GM21367 (cell line): ENCODE data around the gene CASKIN1.
"Not testable (repeated sequence)": the region's sequence is repeated elsewhere in the genome, so short reads cannot be mapped to it uniquely, and the experiment has no call there.

Experiments used
- ATAC-seq: cut with Tn5 transposase; IDR thresholded peaks from one replicate; pipeline ENCODE4 v1.9.1; 2021; ENCODE audit not compliant: unreplicated experiment

The CASKIN1 gene

DNA sequence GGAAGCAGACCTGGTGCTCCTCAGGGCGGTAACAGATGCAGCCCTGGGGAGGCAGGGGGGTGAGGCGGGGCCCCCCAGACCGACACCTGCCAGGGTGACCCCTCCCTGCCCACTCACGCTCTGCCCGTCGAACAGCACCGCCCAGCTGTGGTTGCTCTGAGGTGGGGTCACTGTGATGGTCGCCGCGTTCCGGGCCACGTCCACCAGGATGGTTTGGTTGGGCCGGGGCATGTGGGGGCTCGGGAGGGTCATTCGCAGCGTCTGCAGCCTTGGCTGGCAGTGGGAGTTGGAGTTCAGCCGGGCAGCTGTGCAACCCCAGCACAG, 13.6 kb upstream of the CASKIN1 start:
- ATAC-seq, result no peak

DNA sequence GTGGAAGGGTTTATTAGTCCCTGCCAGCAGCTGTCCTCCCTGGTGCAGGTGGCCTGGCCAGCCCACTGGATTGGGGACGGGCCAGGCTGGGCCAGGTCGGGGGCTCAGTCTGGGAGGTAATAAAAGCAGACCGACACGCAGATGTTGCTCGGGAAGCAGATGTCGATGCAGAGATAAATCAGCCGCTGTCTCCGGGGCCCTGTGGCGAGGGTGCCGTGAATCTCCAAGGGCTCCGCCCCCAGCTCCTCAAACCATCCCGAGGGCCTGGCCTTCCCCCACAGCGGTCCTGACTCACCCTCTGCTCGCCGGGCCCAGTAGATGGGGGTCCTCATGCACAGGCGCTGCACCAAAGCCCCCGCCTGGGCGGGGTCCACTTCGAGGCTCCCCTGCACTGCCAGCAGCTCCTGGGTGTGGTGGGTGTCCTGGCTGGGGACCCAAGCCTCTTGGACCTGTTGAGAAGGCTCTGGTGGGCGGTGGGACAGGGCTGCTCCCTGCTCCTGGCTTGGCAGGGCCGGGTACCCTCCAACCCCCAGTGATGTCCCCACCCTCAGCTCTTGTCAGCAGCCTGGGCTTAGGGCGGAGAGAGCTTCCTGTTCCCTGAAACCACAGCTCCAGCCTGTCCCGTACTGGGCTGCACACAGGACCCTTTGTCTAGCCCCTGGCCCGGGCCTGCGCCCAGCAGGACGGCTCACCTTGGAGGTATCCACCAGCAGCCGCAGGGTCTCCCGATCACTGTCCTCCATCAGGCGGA, 13.0 kb upstream of the CASKIN1 start:
- no peak for ATAC-seq

DNA sequence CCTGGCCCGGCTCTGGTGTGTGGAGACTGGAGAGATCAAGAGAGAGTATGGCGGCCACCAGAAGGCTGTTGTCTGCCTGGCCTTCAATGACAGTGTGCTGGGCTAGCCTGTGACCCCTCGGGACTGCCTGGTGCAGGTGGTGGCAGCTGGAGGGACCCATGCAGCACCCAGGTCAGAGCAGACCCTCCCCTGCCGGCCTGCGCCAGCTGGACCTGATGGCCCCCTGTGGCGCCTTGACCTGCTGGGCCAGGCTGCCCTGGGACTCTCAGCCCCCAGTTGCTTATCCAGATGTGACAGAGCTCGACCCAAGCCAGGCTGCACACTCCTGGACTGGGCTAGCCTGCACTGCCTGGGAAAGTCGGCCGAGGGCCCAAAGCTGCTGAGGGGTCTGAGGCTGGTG, 12.4 kb upstream of the CASKIN1 start:
- no peak for ATAC-seq

DNA sequence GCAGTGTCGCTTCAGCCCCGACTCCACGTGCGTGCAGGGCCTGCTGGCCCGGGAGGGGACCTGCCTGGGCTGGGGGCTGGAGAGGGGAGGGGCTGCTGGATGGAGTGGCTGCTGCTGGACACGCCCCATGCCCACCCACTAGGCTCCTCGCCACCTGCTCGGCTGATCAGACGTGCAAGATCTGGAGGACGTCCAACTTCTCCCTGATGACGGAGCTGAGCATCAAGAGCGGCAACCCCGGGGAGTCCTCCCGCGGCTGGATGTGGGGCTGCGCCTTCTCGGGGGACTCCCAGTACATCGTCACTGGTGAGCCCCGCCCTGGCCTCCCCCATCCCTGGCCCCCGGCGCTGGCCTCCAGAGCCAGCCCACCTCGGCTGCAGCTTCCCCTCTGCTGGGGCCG, 11.9 kb upstream of the CASKIN1 start:
- no peak for ATAC-seq

DNA sequence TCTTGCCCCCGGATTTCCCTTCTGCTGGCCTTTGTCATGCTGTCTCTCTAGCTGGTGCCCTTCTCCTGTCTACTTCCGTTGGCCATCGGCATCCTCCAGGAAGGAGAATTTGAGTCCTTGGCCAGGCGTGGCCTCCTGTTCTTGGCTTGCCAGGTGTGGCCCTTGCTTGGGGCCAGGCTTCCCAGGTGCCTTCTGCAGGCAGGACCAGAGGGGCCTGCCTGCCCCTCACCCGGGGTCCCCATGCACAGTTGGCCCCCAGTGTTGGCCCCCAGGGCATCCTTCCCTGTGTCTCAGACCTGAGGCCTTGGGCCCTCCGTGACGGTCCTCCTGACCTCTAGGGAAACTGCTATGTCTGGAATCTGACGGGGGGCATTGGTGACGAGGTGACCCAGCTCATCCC, 11.5 kb upstream of the CASKIN1 start:
- no peak for ATAC-seq

DNA sequence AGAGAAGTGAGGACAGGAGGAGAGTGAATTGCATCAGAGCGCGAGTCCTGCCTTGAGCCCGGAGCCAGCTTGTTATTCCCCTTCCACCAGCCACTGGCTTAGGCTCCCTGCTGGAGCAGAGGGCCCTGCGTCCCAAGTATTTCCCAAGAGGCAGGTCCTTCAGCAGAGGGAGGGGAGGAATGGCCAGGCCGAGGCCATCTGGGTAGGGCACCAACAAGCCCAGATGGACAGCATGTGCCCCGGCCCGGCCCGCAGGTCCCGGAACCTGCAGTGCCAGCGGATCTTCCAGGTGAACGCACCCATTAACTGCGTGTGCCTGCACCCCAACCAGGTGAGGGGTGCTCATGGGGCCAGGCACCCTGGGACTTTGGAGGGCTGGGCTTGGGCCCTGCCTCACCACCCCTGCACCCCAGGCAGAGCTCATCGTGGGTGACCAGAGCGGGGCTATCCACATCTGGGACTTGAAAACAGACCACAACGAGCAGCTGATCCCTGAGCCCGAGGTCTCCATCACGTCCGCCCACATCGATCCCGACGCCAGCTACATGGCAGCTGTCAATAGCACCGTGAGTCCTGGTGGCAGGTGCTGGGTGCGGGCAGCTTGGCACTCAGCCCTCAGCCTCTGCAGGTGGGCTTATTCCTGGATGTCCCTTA, 10.5 kb upstream of the CASKIN1 start:
- ATAC-seq, result no peak

DNA sequence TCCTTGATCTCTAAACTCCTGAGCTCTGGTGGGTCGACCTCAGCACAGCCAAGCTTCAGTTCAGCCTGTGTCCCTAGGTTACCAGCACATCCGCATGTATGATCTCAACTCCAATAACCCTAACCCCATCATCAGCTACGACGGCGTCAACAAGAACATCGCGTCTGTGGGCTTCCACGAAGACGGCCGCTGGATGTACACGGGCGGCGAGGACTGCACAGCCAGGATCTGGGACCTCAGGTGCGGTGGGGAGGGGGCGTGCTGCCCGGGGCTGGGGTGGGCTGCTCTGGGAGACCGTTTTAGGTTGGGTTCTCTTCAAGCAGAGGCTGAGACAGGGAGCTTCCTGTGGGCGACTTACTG, 10.0 kb upstream of the CASKIN1 start:
- ATAC-seq, result no peak

DNA sequence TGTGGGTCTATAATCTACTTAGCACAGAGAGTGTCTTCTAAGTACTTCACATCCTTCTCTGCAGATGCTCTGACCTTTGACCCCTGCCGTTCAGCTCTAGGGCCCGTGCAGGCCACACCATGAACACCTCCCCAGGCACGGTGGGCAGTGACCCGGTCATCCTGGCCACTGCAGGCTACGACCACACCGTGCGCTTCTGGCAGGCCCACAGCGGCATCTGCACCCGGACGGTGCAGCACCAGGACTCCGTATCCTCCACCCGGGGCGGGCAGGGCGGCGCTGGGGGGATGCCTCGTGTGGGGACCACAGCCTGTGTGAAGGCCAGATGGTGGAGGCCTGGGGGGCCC, 9.5 kb upstream of the CASKIN1 start:
- ATAC-seq, result peak; percentile 4

DNA sequence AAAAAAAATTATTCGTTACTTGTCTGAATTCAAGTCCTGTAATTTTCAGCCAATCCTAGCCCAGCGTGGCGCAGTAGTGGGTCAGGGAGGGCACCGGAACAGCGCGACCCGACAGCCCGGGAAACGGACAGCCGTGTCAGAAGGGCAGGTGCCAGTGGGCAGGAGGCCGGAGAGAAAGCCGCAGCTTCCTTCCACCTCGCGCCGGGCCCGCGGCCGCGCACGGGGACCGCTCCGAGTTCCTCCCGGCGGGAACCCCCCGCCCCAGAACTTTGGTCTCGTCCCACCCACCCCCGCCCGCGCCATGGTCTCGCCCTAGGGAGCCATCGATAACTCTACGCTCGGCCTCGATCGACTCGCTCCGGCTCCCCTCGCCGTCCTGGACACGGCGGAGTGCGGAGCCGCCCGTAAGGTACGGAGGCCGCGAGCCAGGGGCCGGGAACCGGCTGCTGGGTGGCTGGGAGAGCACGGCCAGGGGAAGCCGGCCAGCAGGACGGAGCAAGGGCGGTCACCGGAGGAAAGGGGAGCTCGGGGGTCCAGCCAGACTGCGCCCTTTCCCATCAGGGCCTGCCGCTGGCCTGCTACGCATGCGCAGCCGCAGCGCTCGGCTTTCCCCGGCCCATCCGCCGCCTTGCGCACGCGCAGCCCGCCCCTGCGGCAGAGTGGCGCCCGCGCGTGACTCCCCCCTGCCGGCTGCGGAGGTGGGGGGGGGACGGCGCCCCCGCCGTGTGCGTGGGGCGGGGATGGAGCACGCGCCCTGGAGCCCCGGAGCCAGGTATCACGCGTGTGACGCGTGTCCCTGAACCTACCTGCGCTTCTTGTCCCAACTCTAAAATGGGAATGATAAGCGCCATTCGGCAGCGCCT, 8.9 kb upstream of the CASKIN1 start, which contains the start of gene MLST8:
TSS of gene MLST8 (plus strand) at position 351 of the 863 bp plus-strand sequence. CDS start 632 bp downstream, outside the sequence.
- ATAC-seq, result peak; percentile 41

DNA sequence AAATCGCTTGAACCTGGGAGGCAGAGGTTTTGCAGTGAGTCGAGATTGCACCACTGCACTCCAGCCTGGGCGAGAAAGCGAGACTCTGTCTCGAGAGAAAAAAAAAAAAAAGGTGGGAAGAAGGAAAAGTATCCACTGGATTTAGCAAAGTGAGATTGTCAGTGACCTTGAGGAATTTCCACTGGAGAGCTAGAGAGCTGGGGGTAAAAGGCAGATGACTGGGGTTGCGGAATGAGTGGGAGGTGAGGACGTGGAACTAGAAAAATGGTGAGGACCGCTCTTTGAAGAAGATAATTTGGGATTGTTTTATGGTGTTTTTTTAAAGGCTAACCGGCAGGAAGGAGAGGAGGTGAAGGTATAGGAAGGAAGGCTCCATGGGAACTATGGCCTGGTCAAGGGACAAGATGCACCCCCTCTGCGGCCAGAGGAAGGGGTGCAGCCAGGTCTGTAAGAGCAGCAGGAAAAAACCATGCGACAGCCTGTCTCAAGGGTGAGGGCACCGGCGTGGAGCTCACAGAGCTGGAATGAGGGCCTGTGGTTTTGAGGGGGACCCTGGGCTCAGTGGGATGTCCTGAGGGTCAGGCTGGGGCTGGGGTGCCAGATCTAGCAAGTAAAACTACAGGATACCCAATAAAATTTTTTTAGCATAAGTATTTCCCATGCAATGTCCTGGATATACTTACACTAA, 8.2 kb upstream of the CASKIN1 start:
- ATAC-seq, result no peak

DNA sequence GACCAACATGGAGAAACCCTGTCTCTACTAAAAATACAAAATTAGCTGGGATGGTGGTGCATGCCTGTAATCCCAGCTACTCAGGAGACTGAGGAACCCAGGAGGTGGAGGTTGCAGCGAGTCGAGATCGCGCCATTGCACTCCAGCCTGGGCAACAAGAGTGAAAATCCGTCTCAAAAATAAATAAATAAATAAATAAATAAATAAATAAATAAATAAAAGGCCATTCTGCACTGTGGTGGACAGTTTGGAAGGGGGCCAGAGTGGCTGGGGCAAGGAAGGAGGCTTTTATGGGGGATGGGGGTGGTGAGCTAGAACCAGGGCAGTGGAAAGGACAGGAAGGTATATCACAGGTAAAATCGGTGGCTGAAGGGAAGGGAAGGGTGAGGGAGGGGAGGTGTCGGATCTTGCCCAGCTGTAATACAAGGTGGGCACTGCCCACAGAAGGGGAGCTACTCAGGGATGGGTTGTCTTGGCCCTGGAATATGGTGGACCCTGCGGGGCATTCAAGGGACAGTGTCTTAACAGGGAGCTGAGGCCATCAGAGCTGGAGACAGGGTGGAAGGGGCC, 6.8 kb upstream of the CASKIN1 start:
- not testable (repeated sequence) for ATAC-seq

DNA sequence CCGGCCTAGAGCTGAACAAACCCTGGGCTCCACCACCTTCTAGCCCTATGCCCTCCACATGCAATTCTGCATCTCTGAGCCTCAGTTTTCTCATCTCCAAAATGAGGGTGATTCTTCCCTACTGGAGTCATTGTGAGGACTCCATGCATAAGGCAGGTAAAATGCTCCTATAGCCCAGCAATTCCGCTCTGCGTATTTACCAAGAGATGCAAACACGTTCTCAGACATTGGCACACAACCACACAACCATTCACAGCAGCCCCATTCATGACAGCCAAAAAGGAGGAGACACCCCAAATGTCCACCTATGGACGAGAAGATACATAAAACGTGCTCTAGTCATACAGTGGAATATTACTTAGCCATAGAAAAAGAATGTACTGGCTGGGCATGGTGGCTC, 3.9 kb upstream of the CASKIN1 start:
- ATAC-seq, result no peak

DNA sequence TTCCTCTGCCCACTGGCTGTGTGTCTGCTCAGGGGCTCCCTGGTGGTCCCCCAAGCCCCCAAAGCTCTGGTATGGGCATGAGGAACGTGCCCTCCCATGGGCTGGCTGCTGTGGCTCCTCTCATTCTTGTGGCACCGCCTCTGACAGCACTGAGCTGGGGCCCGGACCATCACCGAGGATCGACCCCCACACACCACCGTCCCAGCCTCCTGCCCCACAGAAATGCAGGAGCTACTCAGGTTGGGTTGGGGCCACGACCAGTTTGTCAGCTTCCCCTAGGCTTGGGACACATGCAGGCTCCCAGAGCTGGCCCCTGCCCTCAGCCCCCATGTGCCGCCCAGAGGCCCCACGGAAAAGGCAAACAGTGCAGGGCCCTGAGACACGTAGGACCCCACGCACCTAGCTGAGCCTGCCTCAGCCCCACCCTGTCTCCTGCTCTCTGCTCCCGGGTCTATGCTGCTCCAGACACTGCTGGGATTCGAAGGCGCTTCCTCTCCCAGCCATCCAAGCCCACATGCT, 3.3 kb upstream of the CASKIN1 start:
- ATAC-seq, result no peak

DNA sequence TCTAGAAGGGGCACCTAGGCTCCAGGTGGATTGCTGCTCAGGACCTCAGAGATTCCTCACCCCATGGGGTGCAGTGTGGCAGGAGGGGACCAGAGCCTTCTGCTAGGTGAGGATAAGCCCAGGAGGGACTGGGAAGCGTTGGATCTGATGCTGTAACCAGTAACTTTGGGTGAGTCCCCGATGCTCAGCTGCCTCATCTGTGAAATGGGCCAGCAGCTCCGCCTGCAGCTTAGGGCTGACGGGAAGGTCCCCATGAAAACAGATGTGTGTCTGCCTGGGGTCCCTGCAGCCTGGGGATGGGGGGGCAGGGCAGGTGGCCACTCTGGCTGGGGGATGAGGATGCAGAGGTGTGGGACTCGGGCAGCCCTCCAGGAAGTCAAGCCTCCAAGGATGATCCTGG, 2.7 kb upstream of the CASKIN1 start:
- ATAC-seq, result no peak

DNA sequence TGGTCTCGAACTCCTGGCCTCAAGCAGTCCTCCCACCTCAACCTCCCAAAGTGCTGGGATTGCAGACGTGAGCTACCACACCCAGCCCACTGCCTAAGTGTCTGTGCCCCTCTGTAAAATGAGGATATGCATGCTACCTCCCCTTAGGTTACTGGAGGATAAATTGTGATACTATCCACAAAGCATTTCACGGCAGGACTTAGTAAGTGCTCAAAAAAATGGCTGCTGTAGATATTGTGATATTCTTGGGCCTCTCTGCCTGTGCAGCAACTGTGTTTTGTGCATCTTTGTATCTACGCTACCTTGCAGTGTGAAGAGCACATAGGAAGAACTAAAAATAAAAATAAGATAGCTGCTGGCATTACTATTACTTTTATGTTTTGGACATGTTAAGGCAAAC, 1.9 kb upstream of the CASKIN1 start:
- ATAC-seq, result no peak

DNA sequence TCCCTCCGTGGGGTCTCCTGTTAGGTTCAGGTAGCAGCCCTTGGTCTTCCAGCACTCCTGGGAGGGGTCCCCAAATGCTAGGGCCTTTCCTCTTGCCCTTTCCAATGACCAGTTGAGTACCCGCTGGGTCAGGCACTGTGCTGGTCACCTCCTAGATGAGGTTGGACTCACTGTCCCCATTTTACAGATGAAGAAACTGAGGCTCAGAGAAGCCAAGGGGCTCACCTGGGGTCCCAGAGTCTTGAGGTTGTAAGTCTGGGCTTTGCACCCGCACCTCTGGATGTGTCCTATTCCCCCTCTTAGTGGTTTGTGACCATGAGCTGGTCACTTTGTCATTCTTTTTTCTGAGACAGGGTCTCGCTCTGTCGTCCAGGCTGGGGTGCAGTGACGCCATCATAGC, 1.4 kb upstream of the CASKIN1 start:
- no peak for ATAC-seq

DNA sequence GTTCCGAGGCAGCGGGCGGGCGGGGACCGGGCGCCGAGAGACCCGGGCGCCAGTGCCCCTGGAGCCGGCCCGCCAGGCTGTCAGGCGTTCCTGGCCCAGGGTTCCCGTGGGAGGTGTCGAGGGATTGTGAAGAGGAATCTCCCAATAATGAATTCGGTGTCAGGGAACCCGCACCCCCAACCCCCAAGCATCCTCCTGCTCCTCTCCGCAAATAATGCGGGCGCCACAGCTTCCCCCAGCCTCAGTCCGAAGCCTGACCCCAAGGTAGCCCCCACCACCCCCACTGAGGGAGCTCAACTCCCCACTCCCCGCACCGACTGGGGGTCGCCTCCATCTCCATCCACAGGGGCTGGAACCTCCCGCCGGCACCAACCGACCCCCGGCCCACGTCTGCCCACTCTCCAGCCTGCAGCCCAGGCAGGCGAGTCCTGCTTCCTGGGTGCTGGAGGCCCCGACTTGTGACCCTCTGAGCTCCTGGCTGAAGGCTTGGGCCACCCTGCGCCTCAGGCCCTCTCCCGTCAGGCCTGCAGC, 641 bp upstream of the CASKIN1 start:
- ATAC-seq, result no peak

DNA sequence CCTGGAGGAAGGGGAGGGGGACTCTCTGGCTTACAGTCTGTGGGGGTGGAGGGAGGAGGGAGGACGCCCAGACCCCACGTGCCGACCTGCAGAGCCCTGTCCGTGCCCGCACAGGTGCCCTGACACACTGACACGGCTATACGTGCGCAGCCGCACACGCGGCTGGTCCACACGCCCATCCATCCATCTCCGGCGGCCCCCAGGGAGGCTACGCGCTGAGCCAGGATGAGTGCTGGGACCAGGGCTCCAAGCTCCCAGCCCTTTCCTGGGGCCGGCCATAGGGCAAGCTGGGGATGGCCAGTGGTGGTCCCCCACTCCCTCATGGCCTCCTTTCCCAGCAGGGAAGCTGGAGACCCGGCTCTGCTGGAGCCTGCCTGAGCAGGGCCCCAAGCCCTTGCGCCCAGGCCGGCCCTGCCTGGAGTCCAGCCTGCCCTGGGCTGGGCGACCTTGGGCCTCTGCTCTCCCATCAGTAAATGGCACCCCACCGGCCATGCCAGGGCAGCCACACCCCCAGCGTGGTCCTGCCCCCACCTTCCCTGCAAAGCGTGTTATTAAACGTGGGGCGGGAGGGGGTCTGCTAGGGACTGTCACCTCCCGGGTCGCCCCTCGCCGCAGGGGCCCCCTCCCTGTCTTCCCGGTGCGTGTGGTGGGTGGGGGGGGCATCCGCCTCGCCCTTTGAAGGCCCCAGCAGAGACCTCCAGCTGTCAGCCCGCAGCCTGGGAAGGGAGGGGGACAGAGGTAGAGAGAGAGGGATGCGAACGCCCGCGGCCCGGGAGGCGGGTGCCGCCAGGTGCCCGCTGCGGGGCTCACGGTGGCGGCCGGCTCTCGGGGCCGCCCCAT, 863 bp downstream of the CASKIN1 start:
- no peak for ATAC-seq

DNA sequence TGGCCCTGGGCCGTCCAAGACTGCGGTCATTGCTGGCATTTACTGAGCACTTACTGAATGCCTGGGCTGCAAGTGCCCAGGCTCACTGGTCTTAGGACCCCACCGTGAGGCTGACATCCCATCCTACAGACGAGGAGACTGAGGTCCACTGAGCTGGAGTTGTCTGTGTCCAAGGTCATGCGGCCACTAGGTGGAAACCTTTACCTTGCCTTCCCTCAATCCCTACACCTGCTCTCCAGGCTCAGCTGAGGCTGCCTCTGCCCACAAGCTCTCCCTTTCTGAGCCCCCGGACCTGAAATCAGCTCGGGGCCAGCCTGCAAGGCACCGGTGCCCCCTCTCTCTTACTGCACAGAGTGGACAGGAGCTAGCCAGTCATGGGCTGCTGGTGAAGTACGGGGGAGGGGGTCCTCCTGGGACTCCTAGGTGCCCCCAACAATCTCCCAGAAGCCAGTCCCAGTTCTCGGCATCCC, 1.5 kb downstream of the CASKIN1 start:
- ATAC-seq, result no peak
